ENCODE measurements around the gene NMNAT2.

Gene NMNAT2

DNA sequence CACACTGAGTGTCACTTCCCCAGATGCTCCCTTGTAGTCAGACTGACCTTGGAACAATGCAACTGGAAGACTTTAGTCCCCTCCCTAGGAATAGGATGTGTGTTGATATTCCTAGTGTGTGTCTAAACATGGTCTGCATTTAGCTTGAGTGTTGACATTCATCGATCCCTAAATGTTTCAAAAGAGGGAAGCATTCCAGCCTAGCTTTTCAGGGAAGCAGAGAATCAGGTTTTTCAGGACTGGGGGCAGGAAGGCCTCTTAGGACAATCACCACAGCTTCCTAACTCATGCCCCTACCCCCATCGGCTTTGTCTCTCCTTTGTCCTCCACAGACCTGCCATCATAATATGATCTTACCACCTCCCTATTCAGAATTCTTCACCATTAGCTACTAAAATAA lies 43.4 kb downstream of the NMNAT2 start:
- DNase-seq (ENCODE audit: low read depth): no peak
- TF ChIP-seq, protein P1, sequence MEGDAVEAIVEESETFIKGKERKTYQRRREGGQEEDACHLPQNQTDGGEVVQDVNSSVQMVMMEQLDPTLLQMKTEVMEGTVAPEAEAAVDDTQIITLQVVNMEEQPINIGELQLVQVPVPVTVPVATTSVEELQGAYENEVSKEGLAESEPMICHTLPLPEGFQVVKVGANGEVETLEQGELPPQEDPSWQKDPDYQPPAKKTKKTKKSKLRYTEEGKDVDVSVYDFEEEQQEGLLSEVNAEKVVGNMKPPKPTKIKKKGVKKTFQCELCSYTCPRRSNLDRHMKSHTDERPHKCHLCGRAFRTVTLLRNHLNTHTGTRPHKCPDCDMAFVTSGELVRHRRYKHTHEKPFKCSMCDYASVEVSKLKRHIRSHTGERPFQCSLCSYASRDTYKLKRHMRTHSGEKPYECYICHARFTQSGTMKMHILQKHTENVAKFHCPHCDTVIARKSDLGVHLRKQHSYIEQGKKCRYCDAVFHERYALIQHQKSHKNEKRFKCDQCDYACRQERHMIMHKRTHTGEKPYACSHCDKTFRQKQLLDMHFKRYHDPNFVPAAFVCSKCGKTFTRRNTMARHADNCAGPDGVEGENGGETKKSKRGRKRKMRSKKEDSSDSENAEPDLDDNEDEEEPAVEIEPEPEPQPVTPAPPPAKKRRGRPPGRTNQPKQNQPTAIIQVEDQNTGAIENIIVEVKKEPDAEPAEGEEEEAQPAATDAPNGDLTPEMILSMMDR (IDR thresholded peaks at IDR 0.05; ENCODE audit: low read depth, low read length, missing control alignments): no peak
- H3K4me3 ChIP-seq (ENCODE audit: low read depth, low read length): no peak overlapping the region
- in situ Hi-C loops (cut with HindIII; ENCODE audit: low sequenced_read_pairs): no loop called here

DNA sequence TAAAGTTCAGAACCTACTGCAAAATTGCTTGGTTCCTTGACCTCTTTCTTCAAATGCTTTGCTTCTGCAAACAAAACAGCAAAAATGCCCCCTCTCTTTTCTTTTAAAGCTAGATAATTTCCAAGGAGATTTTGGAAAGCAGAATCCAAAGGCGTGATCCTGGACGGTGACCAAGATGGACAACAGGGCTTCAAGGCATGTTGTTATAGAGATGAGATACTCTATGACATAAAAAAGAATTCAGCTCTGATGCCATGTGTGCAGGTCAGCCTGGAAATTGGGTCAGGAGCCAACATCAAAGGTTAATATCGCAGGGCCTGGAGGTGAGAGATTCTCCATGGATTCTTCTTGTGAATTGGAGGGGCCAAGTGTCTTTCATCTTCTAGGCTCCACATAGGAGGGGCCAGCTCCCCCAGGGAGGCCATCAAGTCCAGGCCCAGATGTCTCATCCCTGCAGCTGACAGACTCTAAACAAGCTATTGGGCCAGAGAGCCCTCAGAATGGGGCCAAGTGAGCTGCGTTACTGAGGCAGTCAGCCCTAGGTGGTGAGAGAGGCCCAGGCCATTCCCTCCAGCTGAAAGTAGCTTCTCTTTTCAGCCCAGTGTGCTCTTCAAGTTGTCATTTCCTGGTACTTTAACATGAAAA lies 45.5 kb downstream of the NMNAT2 start:
- no peak for DNase-seq (ENCODE audit: low read depth)
- no peak overlapping the region for H3K4me3 ChIP-seq (ENCODE audit: low read depth, low read length)
- in situ Hi-C loops (cut with HindIII; ENCODE audit: low sequenced_read_pairs): no loop called here
- TF ChIP-seq, protein P1 (IDR thresholded peaks at IDR 0.05; ENCODE audit: low read depth, low read length, missing control alignments): no peak

DNA sequence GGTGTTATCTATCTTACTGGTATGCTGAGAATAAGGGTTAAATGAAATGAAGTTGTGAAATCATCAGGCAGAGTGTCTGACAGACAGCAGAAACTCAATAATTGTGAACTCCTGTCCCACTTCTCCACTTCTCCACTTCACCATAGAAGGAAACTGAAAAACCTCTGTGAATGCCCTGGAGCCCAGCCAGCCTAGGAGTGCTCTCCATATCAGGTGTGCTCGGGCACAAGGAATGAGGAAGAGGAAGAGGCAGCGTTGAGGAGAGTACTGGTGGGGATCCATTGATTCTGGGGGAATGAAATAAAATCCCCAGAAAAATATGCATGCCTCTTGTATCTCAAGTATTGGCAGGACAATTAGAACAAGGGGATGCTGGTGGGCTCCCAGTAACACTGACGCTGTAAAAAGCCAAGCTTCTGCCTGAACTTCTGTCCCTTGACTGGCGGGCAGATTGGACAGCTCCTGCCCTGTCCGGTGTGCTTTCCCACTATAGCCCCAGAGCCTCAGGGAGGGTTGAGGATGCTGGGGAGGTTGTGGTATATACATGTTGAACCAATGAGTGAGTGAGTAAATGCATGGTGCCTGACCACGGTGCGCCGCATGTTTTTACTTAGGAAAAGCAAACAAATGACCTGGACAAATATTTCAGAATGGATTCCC lies 47.7 kb downstream of the NMNAT2 start:
- TF ChIP-seq, protein P1 (IDR thresholded peaks at IDR 0.05; ENCODE audit: low read depth, low read length, missing control alignments): no peak
- DNase-seq (ENCODE audit: low read depth): no peak
- H3K4me3 ChIP-seq (ENCODE audit: low read depth, low read length): no peak overlapping the region
- in situ Hi-C loops (cut with HindIII; ENCODE audit: low sequenced_read_pairs): no loop called here

DNA sequence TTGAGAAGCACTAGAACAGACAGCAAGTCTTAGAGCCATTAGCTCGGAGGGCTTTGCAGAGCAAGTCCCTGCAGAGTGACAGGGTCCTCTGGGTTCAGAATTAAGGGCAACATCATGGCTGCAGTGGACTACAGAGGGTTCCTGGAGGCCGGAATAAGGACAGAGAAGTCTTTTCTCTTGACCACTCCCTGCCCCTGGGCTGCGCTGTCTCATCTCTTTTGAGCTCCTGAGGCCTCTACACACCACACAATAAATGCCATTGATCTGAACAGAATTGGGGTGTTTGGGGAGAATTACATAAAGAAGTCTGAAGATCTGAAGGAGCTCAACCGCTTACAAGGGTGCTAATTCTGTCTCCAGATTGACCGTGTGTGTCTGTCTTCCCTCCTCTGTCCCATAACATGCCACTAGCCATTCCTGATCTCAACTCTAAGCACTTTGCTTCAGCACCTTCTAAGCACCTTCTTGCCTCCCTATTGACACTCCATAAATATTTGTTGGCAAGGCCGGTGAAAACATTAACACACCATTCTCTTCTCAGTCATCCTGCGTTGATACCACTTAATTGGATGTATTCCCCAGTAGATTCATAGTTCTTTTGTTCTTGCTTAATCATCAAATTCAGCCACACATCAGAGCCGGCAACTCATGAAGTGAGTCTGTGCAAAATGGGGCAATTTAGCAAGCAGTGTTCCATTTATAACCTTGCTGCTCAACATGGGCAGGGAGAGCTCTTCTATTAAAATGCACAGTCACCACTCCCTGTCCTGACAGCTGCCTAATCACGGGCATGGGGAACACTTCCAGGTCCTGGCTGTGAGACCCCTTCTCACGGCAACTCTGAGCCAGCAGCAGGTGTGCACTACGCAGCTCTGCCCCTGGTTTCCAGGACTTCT lies 49.7 kb downstream of the NMNAT2 start:
- no peak overlapping the region for H3K4me3 ChIP-seq (ENCODE audit: low read depth, low read length)
- DNase-seq (ENCODE audit: low read depth): no peak
- TF ChIP-seq, protein P1 (IDR thresholded peaks at IDR 0.05; ENCODE audit: low read depth, low read length, missing control alignments): no peak
- in situ Hi-C loops (cut with HindIII; ENCODE audit: low sequenced_read_pairs): no loop called here

DNA sequence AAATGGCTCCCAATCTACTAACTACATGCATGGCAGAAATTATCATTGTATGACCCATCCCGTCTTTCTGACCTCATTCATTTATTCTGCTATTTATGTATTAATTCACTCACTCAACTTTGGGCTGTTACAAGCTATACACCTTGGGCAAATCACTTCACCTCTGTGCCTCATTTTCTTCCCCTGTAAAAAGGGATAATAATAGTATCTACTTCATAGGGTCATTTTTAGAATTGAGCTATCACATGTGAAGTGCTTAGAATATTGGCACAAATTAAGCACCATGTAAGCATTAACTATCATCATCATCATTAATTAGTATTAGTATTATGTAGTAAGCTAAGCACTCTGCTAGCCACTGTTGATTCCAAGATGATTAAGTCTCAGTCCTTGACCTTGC lies 52.1 kb downstream of the NMNAT2 start:
- in situ Hi-C loops (cut with HindIII; ENCODE audit: low sequenced_read_pairs): no loop called here
- TF ChIP-seq, protein P1 (IDR thresholded peaks at IDR 0.05; ENCODE audit: low read depth, low read length, missing control alignments): no peak
- DNase-seq (ENCODE audit: low read depth): no peak
- H3K4me3 ChIP-seq (ENCODE audit: low read depth, low read length): no peak overlapping the region

DNA sequence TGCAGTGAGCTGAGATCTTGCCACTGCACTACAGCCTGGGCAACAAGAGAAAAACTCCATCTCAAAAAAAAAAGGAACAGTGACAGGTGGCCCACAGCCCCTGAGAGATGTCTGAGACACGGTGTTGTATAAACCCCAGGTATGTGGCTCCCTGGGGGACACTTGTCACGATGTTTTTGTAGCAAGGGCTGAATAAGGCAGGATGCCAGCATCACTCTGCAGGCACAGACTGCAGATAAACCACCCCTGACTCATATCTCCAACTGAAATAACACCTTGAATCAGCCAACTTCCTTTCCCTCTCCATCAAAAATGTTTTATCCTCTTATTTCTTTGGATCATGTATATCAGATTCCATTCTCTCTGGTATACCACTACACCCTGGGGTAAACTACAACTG lies 52.5 kb downstream of the NMNAT2 start:
- TF ChIP-seq, protein P1 (IDR thresholded peaks at IDR 0.05; ENCODE audit: low read depth, low read length, missing control alignments): no peak
- no peak overlapping the region for H3K4me3 ChIP-seq (ENCODE audit: low read depth, low read length)
- DNase-seq (ENCODE audit: low read depth): no peak
- in situ Hi-C loops (cut with HindIII; ENCODE audit: low sequenced_read_pairs): no loop called here

Measured in astrocyte of the cerebellum (primary cell).